LHCN-M2 (cell line): ENCODE results near the gene THSD4. TPM values are rescaled to one million over a fixed set of nuclear protein-coding genes. Genes with fewer than 3 reads are reported as not detected.
"Not testable (repeated sequence)": the region's sequence is repeated elsewhere in the genome, so short reads cannot be mapped to it uniquely, and the experiment has no call there.

Experiments used
- DNase-seq: peaks from one replicate; pipeline ENCODE4 v3.0.0-alpha.2; 2012; ENCODE audit warnings: low read depth
- total RNA-seq: library from RNA; depleted of rRNA; stranded (reverse); fragments of >200 nt; gene quantifications from 2 replicates; pipeline ENCODE4 v1.2.3, GENCODE V29; 2014

THSD4 gene
- total RNA-seq, 1 experiment from 2014 or later, result 13.0 TPM

DNA sequence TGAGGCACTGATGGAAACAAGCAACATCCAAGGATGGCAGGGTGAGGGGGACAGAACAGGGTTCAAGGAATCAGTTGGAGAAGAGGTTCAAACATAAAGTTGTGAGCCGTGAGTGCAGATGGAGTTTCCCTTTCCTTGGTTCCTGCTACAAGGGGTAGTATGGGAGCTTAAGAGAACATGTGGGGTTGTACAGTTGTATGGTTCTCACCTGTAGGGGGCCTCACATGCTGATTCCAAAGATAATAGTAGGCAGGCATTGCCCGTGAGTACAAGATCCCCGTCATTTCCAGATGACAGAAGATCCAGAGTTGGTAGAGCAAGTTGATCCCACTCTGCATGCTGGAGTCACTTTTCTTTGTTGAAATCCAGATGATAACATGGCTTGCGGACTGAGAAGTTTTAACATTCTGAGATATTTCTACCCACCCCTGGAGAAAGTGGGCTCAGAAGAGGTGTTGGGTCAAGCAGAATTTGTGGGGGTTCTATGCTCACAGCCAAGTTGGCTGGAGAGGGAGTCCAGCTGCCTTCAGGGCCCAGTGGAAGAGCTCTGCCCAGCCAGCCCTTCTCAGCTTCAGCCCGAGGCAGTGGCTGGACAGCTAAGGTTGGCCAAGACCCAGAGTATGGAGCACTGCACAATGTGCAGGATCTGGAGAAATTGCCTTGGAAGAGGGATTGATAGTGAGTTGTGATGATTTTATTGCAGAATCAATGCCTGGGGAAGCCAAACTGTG is 141.8 kb downstream of the THSD4 start:
- DNase-seq, result no peak

GRCh38 chr15:71259866-71260265 is 144.6 kb downstream of the THSD4 start:
- DNase-seq, result no peak

DNA sequence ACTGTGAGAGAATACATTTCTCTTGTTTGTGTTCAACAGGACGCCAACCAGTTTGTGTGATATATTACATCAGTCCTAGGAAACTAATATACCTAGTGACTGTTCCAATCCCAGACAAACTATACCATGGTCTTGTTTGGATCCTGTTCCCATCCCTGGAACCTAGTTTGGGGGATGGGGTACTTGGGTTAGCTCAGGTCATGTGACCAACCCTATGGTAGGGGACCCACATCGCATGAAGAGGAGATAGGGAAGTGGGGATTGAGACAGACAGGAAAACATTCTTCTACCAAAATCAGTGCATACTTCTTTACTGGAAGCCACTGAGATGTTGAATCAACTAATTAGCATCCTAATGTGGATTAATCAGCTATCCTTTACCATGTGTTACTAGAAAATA is 146.1 kb downstream of the THSD4 start:
- DNase-seq, result no peak

DNA sequence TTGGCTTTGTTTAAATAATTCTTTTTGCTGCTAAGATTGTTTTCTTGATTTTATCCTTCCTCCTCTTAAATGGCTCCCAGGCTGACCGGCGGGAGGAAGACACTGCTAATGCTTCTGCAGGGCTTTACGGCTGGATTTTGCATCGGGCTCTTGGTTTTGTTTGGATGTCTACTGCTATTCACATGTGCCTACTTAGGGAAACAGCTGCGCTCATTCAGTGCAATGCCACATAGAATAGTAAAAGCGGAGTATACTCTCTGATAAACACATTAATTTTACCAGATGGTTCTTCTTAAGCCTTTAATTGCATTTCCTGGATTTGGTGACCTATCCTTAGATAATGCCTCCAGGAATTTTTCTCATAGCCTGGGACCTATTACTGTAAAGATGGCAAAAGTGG is 146.6 kb downstream of the THSD4 start:
- DNase-seq, result no peak

DNA sequence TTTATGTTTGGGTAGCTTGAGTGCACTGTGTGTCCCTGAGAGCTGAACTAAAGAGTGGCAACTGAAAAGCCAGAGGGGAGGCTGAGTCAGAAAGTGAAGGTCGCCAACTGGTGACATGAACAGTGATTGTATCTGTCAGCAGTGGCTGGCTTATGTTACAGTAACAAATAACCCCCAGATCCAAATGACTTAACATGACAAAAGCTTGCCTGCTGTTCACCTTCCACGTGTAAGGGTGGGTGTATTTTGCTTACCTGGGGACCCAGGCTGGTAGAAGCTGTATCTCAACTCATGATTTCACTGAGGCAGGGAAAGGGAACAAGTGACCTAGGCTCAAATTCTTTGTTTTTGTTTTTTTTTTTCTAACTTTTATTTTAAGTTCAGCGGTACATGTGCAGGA is 147.3 kb downstream of the THSD4 start:
- no peak for DNase-seq

DNA sequence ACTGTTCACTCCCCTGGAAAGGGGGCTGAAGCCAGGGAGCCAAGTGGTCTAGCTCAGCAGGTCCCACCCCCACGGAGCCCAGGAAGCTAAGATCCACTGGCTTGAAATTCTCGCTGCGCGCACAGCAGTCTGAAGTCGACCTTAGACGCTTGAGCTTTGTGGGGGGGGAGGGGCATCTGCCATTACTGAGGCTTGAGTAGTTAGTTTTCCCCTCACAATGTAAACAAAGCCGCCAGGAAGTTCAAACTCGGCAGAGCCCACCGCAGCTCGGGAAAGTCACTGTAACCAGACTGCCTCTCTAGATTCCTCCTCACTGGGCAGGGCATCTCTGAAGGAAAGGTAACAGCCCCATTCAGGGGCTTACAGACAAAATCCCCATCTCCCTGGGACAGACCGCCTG is 150.3 kb downstream of the THSD4 start:
- not testable (repeated sequence) for DNase-seq

DNA sequence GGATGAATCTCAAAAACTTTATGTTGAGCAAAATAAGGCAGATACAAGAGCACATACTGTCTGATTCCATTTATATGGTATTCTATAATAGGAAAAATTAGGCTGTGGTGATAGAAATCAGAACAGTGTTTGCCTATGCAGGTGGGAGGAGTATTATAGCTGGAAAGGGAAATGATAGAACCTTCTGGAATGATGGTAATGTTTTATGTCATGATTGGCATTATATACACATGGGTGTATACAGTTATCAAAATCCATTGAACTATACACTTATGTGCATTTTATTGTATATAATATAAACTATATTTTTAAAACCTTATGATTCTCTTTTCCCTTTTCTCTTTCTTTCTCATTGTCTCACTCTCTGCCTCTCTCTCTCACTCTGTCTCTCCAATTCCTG is 156.1 kb downstream of the THSD4 start:
- DNase-seq, result no peak

- peak; percentile 53 for DNase-seq
Measured at GRCh38 chr15:71272932-71273331, 157.7 kb downstream of the THSD4 start.

- DNase-seq, result no peak
Measured at GRCh38 chr15:71273731-71274447, 158.6 kb downstream of the THSD4 start.

- no peak for DNase-seq
Measured at GRCh38 chr15:71274448-71274798, 159.2 kb downstream of the THSD4 start.

GRCh38 chr15:71275098-71275497 is 159.8 kb downstream of the THSD4 start:
- DNase-seq, result peak; percentile 42

DNA sequence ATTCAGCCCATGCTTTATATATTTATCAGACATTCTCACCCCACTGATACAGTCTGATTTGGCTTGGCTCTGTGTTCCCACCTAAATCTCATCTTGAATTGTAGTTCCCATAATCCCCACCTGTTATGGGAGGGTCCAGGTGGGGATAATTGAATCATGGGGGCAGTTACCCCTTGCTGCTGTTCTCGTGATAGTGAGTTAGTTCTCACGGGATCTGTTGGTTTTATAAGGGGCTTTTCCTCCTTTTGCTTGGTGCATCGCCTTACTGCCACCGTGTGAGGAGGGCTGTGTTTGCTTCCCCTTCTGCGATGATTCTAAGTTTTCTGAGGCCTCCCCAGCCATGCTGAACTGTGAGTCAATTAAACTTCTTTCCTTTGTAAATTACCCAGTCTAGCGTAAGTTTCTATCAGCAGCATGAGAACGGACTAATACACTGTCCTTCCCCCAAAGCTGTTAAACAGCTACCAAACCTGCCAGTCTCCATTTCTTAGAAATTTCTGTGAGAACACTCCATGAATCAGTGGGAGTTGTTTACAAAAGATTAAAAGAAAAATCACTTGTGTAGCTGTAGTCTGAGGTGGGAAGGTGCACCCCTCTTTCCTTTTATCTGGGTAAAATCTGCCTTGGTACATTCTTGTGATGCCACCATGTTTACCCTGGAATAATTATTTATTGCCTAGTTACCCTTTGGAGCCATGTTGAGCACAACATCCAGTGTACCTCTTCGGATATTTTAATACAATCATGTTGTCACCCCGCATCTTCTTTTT is 160.5 kb downstream of the THSD4 start:
- DNase-seq, result no peak

DNA sequence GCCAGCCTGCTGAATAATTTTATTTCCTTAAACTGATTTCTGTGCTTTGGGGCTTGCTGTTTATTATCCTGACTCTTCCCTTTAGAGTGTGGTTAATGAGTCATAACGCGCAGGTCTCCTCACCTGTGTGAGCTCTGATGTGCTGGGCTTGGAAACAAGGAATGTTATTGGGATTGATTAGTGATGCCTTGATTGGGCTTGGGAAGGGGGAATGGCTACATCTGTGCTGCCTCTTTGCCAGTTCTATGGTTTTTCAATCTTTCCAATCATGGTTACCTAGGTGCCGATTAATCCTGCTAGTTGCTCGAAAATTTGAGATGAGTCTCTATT is 161.0 kb downstream of the THSD4 start:
- no peak for DNase-seq

- DNase-seq, result peak; percentile 89
Measured at GRCh38 chr15:71278989-71279756, 163.9 kb downstream of the THSD4 start.

GRCh38 chr15:71279757-71280141 is 164.5 kb downstream of the THSD4 start:
- DNase-seq, result no peak

GRCh38 chr15:71280206-71280605 is 164.9 kb downstream of the THSD4 start:
- DNase-seq, result no peak

DNA sequence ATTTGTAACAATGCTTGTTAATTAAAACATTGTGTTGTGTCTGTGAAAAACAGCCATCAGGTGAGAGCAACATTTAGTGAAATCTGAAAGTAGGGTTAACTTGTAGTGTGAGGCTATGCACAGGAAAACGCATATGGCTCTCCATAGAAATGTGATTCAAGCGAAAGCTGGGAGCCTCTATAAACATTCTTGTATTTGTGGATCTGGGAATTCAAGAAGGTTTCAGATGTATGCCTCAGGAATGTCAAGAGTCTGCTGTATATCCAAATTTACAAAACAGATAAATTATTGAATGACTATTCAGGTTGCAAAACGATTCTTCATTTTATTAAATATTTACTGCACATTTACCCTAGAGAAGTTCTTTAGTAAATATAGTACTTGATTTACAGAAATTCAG is 166.0 kb downstream of the THSD4 start:
- DNase-seq, result no peak

DNA sequence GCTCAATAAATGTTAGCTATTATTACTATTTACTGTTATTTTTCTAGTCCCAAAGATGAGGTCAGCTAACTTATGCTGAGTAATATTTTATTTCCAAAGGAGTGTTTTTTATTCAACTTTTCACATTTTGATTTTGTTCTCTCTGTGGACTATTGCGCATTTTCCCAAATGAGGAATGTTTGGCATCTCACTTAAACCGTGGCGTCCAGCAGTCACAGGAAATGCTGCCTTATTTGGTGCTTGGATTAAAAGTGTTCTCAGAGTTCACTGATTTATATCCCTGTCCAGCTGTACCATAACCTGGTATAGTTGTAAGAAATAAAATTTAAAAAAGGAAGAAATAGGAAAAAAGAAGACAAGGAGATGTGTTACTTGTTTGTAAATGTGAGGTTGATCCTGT is 166.8 kb downstream of the THSD4 start:
- DNase-seq, result peak; percentile 70

- DNase-seq, result no peak
Measured at GRCh38 chr15:71288348-71288955, 173.2 kb downstream of the THSD4 start.

DNA sequence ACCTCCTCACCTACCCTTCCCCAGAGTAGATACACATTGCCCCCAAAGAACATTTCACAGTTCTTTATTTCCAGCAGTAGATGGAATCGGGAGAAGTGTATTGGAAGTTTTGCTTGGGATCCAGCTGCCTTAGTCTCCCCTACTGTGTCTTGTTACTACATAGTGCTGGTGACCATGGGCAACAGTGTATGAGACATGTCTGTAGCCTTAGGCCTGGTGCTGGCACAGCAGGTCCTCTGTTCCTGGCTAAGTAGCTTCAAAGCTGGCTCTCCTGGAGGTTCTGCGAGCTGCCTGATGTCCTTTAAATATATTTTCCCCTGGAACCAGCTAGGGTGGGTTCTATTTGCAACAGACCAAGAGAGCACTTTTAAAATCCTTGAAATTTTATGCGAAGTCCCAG is 174.7 kb downstream of the THSD4 start:
- DNase-seq, result no peak

GRCh38 chr15:71290881-71291635 is 175.8 kb downstream of the THSD4 start:
- DNase-seq, result no peak
